Measurements from ENCODE around the gene FGF14.

GRCh38 chr13:101829484-101829883, 572.4 kb downstream of the FGF14 start:
- no peak for TF ChIP-seq CTCF (conservative IDR thresholded peaks at IDR 0.05; ENCODE audit: low read depth, low read length)
- TF ChIP-seq POLR2A (IDR thresholded peaks at IDR 0.05; ENCODE audit: low read depth, low read length), result no peak
- no peak for TF ChIP-seq SMC3 (IDR thresholded peaks at IDR 0.05; ENCODE audit: low read depth, low read length)
- no peak for TF ChIP-seq MXI1 (IDR thresholded peaks at IDR 0.05; ENCODE audit: borderline replicate concordance, low read depth, low read length)
- TF ChIP-seq RAD21 (IDR thresholded peaks at IDR 0.05; ENCODE audit: low read length), result no peak
- no peak for TF ChIP-seq FOS (IDR thresholded peaks at IDR 0.05; ENCODE audit: low read depth, low read length)
- TF ChIP-seq, protein P1, sequence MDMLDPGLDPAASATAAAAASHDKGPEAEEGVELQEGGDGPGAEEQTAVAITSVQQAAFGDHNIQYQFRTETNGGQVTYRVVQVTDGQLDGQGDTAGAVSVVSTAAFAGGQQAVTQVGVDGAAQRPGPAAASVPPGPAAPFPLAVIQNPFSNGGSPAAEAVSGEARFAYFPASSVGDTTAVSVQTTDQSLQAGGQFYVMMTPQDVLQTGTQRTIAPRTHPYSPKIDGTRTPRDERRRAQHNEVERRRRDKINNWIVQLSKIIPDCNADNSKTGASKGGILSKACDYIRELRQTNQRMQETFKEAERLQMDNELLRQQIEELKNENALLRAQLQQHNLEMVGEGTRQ (IDR thresholded peaks at IDR 0.05; ENCODE audit: low read depth, low read length), result no peak
- TF ChIP-seq MAFK (IDR thresholded peaks at IDR 0.05; ENCODE audit: low read depth, low read length), result no peak
- no peak for TF ChIP-seq RCOR1 (IDR thresholded peaks at IDR 0.05; ENCODE audit: insufficient replicate concordance, low read length)

Measured in IMR-90 (cell line).